ENCODE results near the gene HABP4.
A peak's percentile ranks its signal among the peaks of the same experiment; 100 is the strongest.

The HABP4 gene

DNA sequence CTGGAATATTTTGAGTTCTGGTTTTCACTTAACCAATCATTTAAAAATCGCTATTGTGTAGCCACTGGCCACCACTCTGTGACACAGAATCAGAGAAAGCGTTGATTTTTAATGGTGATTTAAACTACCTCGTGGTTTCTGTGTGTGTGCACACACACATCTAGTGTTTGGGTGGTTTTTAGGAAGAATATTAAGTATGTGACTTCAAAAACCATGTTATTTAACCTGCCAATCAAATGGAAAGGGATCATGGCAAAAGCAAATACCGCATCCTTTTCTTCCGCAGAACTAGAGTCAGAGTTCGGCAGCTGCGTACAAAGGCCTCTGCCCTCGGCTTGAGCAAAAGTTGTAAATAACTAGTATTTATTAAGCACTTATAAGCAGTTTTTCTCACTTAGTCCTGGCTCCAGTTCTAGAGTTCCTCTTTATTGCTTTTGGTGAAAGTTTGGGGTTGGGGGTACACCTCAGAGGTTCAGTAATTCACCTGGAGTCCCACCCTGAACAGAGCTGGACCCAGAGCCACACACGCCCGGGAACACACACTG lies 40.6 kb downstream of the HABP4 start:
- TF ChIP-seq, protein P1, sequence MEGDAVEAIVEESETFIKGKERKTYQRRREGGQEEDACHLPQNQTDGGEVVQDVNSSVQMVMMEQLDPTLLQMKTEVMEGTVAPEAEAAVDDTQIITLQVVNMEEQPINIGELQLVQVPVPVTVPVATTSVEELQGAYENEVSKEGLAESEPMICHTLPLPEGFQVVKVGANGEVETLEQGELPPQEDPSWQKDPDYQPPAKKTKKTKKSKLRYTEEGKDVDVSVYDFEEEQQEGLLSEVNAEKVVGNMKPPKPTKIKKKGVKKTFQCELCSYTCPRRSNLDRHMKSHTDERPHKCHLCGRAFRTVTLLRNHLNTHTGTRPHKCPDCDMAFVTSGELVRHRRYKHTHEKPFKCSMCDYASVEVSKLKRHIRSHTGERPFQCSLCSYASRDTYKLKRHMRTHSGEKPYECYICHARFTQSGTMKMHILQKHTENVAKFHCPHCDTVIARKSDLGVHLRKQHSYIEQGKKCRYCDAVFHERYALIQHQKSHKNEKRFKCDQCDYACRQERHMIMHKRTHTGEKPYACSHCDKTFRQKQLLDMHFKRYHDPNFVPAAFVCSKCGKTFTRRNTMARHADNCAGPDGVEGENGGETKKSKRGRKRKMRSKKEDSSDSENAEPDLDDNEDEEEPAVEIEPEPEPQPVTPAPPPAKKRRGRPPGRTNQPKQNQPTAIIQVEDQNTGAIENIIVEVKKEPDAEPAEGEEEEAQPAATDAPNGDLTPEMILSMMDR (IDR thresholded peaks at IDR 0.05): no peak
- peaks cover 4% of the 10 kb centered on the region for H3K4me1 ChIP-seq
- H2AFZ ChIP-seq: no peak overlapping the region
- H3K9ac ChIP-seq: no peak overlapping the region
- H3K4me3 ChIP-seq (ENCODE audit: low read depth, low read length): no peak overlapping the region
- no peaks in the 10 kb centered on the region for H3K36me3 ChIP-seq (ENCODE audit: control insufficient read depth, insufficient read depth, low read length)
- H3K9me3 ChIP-seq (ENCODE audit: control insufficient read depth, low read length): no peaks in the 10 kb centered on the region
- no peak overlapping the region for H3K27ac ChIP-seq
- H3K79me2 ChIP-seq: no peaks in the 10 kb centered on the region
- H3K4me2 ChIP-seq (ENCODE audit: low read length): no peak overlapping the region
- H3K27me3 ChIP-seq (ENCODE audit: control insufficient read depth, insufficient read depth, low read length): no peaks in the 10 kb centered on the region

DNA sequence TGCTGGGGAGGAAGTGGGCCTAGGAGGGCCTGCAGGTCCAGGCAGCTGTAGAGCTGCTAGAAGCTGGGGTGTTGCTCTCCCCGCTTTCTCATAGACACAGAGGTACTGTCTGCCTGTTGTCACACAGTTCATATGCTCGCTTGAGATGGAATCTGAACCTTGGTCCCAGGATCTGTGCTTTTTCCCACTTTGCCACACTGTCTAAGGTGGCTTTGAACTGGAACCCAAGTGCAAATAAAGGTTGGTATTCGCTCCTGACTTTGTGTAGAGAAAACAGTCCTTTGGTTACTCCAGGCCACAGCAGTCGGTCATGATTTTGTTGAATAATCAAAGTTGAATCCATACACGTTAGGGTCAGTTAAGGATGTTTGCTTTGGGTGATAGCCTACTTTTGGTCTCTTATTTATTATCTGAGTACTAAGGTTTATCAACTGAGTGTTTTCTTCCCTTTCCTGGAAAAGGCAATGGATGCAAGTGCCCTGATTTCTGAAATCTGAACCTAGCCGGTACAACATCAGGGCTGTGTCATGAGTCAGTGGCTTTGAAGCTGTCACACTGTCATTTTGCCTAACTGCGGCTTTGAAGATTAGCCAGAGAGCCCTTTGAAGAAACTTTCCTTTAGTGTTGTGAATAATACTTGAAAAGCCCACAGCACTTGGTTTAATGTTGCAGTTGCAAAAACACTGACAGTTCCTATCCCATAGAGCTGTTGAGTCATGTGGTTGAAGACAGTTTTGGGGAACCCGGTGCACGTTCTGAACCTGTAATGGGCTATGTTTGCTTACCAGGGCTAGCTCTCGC lies 41.3 kb downstream of the HABP4 start:
- Histone ChIP-seq H3K9me3 (ENCODE audit: control insufficient read depth, low read length) (no peaks in the 10 kb centered on the region), H3K9ac (no peak overlapping the region), H3K4me3 (ENCODE audit: low read depth, low read length) (no peak overlapping the region), H3K27ac (peak overlapping the region; percentile 7), H3K4me2 (ENCODE audit: low read length) (no peak overlapping the region), H3K4me1 (peaks cover 4% of the 10 kb centered on the region), H3K36me3 (ENCODE audit: control insufficient read depth, insufficient read depth, low read length) (no peaks in the 10 kb centered on the region), H2AFZ (no peak overlapping the region), H3K79me2 (no peaks in the 10 kb centered on the region), H3K27me3 (ENCODE audit: control insufficient read depth, insufficient read depth, low read length) (no peaks in the 10 kb centered on the region)
- TF ChIP-seq, protein P1 (IDR thresholded peaks at IDR 0.05): no peak

DNA sequence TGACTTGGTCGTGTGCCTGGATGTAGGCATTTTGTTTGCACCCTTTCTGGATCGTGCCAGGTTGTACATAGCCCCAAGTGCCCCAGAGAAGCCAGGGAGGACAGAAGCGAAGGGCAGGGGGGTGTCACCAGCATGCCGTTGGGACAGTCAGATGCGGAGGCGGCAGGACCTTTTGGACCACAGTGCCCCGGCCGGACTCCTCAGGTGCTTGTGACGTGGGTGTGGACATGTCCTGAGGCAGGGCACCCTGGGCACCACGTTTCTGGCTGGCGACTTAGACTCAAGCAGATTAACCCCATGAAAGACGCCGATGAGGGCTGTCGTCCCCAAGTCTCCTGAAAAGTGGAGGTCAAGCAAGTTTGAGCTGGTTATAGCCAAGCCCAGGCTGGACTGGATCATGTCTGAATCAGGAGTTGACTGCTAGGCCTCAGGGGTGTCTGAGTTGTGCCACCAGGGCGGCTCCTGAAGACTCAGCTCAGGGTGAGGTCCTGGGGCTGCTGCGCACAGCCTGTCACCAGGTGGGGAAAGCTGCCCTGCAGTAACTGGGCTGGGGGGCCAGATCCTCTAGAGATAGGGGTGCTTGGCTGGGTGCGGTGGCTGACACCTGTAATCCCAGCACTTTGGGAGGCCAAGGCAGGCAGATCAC lies 42.0 kb downstream of the HABP4 start:
- Histone ChIP-seq H2AFZ (no peak overlapping the region), H3K4me3 (ENCODE audit: low read depth, low read length) (no peak overlapping the region), H3K4me2 (ENCODE audit: low read length) (no peak overlapping the region), H3K9ac (no peak overlapping the region), H3K36me3 (ENCODE audit: control insufficient read depth, insufficient read depth, low read length) (no peaks in the 10 kb centered on the region), H3K79me2 (no peaks in the 10 kb centered on the region), H3K9me3 (ENCODE audit: control insufficient read depth, low read length) (no peaks in the 10 kb centered on the region), H3K27ac (peak overlapping the region; percentile 7), H3K27me3 (ENCODE audit: control insufficient read depth, insufficient read depth, low read length) (no peaks in the 10 kb centered on the region), H3K4me1 (peaks cover 4% of the 10 kb centered on the region)
- TF ChIP-seq, protein P1 (IDR thresholded peaks at IDR 0.05): no peak

DNA sequence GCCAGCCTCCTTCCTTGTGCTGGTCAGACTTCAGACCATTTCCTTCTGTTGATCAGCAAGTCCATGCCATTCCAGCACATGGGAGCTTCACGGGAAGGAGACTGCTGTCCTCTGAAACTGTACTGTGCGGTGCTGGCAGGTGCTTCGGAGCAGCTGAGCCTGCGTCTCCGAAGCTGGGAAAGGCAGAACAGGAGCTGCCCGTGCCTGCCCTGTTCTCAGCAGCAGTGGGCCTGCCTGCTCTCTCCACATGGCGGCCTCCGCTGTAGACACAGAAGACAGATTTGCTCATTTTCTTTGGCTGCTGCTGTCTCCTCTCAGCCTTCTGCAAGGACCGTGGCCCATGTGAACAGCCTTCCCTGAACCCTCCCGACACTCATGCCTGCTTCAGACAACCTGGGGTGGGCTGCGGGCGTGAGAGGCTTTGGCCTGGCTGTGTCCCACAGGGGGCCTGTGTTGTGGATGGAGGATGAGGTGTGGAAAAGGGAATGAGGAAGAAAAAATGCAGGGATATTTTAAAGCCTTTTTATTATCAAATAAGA lies 43.1 kb downstream of the HABP4 start:
- no peak overlapping the region for H3K4me2 ChIP-seq (ENCODE audit: low read length)
- no peaks in the 10 kb centered on the region for H3K79me2 ChIP-seq
- H3K36me3 ChIP-seq (ENCODE audit: control insufficient read depth, insufficient read depth, low read length): no peaks in the 10 kb centered on the region
- H3K9ac ChIP-seq: no peak overlapping the region
- H3K4me3 ChIP-seq (ENCODE audit: low read depth, low read length): no peak overlapping the region
- H3K27ac ChIP-seq: no peak overlapping the region
- TF ChIP-seq, protein P1 (IDR thresholded peaks at IDR 0.05): no peak
- H3K9me3 ChIP-seq (ENCODE audit: control insufficient read depth, low read length): no peaks in the 10 kb centered on the region
- H2AFZ ChIP-seq: no peak overlapping the region
- H3K4me1 ChIP-seq: peaks cover 4% of the 10 kb centered on the region
- no peaks in the 10 kb centered on the region for H3K27me3 ChIP-seq (ENCODE audit: control insufficient read depth, insufficient read depth, low read length)

Measured in parathyroid adenoma (tissue), 2 donors.